NCI-H82 (cell line): ENCODE data around the gene RPS6KA4.
A peak's percentile ranks its signal among the peaks of the same experiment; 100 is the strongest.

Experiments used
- DNase-seq: peaks from one replicate; lab custom pipeline; 2025; lab: John Stamatoyannopoulos, UW

Gene RPS6KA4

DNA sequence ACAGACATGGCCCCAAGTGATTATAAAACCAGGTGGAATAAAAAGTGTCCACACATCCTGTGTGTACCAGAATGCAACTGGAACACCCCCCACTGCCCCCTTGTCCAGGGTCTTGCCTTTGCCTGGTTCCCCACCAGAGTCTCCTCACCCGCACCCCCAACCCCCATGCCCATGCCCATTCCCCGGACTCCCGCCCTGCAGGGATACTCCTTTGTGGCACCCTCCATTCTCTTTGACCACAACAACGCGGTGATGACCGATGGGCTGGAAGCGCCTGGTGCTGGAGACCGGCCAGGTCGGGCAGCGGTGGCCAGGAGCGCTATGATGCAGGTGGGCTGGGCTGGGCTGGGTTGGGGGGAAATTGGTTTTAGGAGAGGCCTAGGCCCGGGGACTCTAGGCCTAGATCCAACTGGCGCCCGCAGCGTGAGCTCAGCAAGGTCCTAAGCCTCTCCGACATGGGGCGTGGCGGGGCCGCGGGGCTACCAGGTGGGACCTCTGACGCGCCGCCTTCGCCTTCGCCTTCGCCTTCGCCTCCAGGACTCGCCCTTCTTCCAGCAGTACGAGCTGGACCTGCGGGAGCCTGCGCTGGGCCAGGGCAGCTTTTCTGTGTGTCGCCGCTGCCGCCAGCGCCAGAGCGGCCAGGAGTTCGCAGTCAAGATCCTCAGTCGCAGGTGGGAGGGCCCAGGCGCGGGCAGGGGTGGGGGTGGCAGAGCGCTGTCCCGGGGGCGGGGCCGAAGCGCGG lies 9.1 kb downstream of the RPS6KA4 start:
- no peak for DNase-seq

DNA sequence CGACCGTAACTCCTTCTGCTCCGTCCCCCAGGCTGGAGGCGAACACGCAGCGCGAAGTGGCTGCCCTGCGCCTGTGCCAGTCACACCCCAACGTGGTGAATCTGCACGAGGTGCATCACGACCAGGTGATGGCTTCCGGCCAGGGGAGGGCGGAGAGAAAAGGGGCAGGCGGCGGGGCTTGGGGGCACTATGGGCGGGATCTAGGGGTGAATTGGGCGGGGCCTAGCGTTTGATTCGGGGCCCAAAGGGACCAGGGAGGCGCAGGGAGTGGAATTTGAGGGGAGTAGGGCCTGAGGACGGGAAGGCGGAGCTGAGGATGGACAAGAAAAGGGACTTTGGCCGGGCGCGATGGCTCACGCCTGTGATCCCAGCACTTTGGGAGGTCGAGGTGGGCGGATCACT lies 9.7 kb downstream of the RPS6KA4 start:
- no peak for DNase-seq

DNA sequence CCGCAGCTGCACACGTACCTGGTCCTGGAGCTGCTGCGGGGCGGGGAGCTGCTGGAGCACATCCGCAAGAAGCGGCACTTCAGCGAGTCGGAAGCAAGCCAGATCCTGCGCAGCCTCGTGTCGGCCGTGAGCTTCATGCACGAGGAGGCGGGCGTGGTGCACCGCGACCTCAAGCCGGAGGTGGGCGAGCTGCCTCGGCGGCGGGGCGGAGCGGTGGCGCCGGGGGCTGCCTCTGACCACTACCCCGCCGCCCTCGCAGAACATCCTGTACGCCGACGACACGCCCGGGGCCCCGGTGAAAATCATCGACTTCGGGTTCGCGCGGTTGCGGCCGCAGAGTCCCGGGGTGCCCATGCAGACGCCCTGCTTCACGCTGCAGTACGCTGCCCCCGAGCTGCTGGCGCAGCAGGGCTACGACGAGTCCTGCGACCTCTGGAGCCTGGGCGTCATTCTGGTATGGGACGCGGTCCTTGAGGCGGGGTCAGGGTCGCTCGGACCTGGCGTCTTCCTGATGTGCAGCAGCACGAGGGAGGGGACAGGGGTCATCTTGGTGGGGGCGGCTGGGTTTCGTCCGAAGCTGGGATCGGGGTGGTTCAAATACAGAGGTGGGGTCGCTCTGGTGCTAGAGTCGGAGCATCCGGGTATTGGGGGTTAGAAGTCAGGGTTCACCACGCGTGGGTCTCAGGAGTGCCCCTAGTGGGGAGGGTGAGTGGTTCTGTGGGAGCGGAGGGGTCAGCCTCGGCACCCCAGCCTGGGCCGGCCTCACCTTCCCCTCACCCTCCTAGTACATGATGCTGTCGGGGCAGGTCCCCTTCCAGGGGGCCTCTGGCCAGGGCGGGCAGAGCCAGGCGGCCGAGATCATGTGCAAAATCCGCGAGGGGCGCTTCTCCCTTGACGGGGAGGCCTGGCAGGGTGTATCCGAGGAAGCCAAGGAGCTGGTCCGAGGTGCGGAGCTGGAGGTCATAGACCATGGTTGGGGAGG lies 10.8 kb downstream of the RPS6KA4 start:
- no peak for DNase-seq

DNA sequence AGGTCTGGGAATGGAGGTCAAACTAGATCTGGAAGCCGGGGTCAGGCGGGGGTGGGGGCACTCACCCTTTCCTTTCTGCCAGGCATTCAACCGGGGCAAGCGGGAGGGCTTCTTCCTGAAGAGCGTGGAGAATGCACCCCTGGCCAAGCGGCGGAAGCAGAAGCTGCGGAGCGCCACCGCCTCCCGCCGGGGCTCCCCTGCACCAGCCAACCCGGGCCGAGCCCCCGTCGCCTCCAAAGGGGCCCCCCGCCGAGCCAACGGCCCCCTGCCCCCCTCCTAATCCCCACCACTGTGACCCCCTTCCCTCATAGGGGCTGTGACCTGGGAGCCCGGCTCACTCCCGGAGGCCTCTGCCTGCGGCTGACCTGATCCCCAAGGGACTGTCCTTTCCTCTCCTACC lies 12.2 kb downstream of the RPS6KA4 start:
- DNase-seq: no peak

DNA sequence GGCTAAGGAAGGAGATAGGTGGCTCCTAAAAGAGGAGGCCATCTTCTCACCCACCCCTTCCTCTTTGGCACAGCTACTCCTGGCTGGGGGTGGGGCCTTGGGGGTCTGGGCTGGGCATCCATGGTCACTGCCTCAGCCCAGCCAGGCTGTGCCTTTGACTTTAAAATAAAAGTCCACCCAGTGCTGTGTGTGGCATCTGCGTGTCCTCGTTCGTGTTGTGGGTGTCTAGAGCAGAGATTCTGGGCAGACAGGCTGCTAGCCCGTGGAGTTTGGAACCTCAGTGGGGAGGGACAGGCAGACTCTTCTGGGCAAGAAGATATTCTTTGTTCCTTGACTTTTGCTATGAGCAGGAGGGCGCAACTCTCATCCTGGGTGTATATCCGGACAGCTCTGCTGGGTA lies 13.1 kb downstream of the RPS6KA4 start:
- no peak for DNase-seq

DNA sequence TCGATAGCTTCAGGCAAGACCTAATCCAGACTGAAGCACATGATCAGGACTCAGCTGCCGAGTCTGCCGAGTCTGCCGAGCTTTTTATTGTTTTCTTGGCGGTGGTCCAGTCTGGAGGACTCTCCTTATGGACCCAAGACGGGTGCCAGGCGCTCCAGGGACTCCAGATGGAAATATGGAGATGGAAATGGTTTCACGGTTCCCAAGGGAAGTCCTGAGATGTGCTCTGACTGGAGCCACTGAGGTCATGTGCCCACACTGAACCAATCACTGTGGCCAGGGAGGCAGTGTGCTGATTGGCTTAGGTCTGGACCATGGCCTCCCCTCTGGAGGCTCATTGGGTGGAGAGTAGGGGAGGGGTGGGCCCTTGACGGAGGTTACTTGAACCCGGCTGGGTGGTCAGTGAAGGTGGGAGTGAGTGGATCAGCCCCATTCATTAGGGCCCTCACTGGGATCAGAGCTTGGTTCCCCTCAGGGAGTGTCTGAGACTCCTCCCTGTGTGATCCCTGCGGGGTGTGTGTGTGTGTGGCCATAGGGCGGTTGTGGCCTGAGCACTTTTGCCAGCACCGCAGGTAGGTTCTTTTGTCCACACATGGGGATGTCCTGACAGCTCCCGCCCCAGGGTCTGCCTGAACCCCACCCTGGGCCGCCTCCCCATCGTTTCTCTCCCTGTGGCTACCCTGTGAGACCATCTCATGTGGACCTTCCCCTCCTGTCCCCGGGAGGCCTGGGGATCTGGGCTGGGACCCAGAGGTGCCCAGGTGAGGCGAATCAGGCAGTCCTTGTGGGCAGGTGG lies 14.0 kb downstream of the RPS6KA4 start:
- DNase-seq: peak; percentile 93

DNA sequence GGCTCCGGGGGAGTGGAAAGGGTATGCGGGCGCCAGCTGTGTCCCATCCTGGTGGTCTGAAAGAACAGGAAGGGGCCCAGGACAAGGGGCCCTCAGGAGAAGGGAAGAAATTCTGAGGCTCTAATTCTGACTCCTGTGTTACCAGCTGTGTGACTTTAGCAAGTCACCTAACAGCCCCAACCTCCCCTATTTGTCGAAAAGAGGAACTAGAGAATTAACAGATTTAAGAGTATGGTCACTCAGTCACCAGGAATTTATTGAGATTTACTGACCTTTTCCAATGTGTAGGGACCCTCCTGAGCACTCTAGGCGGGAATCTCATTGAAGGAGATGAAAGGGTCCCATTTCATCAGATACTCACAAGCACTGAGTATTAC lies 14.6 kb downstream of the RPS6KA4 start:
- DNase-seq: no peak

DNA sequence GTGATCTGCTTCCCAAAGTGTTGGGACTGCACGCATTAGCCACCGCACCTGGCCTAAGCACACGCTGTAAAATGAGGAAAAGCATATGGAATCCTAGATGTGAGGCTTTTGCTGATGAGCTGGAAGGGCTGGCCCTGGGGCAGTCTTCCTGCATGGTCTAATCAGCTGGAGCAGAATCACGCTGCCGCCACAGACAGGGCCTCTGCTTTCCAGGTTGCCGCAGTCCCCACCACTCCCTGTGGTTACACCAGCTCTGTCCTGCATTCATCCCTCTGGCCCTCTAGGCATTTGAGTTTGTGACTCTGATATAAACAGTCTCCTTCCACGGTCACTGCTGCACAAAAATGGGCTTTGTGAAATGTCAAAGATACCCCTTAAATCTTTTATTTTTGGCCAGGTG lies 17.1 kb downstream of the RPS6KA4 start:
- no peak for DNase-seq

DNA sequence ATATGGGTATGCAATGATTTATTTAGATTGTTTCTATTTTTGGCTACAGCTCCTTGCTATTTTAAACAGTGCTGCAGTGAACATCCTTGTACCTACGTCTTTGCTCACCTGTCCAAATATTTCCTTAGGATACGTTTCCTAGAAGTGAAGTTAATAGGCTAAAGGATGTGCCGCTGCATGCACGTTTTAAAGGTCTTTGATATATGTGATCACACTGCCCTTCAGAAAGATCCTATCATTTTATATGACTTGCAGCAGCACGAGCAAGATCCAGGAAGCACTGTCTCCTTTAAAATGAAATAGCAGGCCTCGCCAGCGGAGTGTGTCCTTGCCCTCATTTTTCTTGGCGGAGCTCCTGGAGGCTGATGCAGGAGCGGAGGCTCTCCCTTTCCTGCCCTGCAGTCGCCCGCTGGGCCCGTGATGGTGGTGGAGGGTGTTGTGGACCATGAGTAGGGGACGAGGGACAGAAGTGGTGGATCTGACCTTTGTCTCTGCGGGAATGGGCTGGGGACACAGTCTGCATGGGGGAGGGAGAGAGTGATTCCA lies 19.4 kb downstream of the RPS6KA4 start:
- no peak for DNase-seq

DNA sequence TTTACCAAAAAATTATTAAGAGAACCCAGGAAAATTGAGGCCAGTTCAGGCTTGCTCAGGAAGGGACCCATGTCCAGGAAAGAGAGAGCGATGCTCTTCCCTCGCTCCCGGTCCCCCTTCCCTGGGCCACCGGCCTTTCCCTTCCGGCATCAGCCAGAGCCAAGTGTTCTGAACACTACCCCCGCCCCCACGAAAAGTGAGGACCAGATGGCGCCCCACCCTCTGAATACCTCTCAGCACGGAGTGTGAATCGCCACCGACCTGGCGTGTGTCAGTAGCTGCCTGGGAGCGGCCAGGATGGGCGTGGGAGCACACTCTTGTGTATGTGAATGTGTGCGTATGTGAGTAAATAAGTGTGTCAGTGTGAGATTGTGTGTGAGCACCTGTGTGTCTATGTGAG lies 20.2 kb downstream of the RPS6KA4 start:
- no peak for DNase-seq

DNA sequence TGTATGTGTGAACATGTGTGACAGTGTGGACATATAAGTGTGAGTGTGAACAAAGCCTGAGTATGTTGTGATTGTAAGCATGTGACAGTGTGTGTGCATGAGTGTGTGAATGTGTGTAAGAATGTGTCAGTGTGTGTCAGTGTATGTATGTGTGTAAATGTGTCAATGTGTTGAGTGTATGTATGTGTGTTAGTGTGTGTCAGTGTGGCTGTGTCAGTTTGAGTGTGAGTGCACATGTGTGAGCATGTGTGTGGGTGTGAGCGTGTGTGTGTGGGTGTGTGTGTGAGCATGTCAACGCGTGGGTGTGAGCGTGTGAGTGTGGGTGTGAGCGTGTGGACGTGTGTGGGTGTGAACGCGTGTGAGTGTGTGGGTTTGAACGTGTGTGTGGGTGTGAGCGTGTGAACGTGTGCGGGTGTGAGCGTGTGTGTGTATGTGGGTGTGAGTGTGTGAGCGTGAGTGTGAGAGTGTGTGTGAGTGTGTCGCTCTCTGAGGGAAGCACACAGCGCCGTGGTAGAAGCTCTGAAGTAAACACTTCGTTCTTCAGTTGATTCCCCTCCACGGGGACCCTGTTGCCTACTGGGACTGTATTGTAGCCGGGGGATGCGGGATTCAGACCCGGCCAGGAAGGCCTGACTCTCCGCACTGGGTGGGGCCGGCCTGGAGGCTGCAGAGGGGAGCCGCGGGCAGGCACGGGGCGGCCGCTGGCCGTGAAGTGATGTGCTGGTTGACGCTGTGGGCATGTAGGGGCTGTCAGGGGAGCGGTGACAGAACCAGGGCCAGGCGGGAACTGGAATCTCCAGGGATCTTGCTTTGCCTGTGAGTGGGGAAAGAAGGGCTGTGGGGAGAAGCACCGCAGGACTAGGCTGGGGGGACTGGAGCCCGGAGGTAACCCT lies 21.1 kb downstream of the RPS6KA4 start:
- no peak for DNase-seq

DNA sequence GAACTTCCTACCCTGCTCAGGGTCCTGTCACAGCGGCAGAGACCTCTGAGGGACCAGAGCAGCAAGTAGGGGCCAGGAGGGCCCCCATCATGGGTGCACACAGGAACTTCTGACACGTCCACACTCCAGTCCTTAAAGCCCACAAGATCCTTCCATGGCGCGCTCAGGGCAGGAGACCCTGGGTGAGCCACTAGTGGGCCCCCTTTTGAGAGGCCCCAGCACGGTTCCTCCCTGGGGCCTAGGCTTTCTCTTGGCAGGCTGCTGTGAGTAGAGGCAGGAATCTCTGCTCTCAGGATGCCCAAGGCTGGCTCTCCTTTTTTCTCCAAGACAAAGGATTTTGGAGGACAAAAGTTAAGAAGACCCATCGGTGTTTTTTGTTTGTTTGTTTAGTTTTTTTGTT lies 22.4 kb downstream of the RPS6KA4 start:
- DNase-seq: no peak

DNA sequence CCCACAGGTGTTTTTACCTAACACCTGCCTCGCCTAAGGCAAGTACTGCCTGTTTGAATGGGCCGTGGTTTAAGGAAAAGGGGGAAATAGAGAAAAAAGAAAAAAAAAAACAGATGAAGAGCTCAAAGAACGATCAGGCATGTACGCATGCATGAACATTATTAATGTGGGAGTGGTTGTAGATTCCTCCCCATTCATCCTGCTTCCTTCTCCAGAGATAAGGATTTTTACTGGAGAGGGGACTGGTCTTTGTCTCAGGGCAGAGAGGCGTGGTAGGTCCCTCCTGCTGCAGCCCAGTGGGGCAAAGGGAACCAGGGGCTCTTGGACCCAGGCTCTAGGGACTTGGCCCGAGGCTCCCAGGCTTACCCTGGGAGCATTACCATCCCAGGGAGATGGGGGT lies 23.1 kb downstream of the RPS6KA4 start:
- DNase-seq: no peak

DNA sequence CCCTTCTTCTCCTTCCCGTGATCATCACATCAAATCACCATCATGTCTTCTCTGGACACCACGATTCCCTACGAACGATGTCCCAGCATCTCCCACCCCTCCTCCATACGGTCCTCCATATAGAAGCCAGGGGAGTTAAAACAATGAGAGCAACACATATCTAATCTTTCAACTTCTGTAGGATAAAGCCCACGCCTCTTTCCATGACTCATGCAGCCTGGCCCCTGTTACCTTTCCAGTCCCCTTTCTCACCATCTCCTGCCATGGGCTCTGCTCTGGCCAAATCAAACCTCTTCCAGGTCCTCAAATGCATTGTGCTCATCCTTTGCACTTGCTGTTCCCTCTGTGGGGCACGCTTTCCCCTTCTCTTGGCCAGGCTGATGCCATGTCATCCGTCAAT lies 23.6 kb downstream of the RPS6KA4 start:
- no peak for DNase-seq

DNA sequence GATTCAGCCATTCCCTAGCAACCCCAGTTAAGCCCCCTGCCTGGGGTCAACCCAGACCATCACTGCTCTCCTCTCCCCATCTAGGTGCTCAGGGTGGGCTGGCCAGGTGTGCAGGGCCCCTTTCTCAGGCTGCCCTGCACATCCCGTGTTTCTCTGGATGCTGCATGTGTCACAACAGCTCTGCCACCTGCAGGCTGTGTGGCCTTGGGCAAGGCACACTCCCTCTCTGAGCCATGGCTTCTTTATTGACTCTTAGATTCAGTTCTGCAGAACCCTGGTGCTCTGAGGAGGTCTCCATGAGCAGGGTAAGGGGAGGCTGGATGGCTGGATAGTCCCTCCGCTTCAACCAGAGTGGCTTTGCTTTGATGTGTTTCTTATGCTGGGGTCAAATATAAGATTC lies 24.6 kb downstream of the RPS6KA4 start:
- no peak for DNase-seq

DNA sequence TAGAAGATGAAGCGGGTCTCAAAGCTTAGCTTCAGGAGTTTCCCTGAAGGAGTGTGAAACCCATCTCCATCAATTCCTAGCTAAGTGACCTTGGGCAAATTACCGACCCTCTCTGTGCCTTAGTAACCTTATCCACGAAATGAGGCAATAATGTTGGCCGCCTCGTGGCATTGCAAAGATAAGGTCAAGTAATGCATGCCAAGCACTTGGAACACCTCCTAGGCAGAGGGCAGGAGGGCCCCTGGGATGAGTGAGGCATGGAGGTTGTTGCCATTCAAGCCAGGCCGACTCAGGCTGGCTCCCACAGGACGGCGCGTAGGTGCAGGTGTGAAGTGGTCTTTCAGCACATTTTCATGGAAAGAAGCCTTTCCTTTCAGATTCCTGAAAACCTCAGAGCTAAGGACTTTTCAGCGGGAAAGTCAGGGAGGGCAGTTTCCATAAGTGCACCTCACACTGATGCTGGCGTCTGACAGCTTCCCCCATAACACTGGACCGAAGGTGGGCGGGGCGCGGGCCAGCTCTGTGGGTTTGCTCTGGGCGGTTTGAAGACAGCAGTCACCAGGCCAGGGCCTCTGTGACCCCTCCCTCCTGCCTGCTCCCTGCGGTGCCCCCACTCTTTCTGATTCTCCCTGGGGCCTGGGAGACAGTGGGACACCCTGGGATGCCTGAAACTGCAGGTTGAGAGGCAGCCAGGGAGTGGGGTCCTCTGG lies 25.2 kb downstream of the RPS6KA4 start:
- DNase-seq: no peak

DNA sequence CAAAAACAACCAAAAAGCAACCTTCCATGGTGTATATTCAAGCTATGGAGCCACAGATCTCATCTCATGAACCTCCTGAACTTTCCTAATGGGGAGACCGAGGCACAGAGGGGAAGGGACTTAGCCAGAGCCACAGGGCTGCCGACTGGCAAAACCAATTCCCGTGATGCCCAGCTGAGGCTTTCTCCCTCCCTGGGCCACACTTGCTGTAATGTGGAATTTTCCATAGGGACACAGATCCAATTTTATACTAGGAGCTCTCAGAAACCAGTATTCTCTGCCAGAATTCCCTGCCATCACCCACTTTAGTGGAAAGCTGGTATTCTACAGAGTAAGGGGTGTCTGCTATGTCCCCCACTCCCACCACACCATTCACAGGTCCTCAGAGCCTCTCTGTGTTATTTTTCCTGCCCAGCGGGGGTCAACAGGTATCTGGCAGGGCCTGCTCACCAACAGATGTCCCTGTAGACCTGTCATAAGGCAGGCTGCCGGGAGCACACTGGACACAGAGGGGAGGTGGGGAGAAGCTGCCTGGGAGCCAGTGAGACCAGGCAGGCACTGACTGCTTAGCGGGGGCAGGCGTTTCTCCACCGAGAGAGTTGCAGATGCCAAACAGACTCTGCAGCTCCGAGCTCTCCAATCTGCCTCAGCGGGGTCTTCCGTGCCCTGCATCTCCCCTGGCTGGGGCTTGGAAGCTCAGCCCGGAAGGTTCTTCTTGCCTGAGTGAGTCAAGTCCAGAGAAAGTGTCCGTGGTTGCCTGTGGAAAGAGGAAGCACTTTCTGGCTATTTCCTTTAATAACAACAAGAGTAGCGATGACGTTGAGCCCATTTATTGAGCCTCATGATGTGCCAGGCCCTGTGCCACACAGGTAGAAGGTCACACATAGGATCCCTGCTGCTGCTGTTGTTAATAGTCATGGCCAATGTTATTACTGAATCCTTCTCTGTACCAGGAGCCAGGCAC lies 26.3 kb downstream of the RPS6KA4 start:
- DNase-seq: no peak

DNA sequence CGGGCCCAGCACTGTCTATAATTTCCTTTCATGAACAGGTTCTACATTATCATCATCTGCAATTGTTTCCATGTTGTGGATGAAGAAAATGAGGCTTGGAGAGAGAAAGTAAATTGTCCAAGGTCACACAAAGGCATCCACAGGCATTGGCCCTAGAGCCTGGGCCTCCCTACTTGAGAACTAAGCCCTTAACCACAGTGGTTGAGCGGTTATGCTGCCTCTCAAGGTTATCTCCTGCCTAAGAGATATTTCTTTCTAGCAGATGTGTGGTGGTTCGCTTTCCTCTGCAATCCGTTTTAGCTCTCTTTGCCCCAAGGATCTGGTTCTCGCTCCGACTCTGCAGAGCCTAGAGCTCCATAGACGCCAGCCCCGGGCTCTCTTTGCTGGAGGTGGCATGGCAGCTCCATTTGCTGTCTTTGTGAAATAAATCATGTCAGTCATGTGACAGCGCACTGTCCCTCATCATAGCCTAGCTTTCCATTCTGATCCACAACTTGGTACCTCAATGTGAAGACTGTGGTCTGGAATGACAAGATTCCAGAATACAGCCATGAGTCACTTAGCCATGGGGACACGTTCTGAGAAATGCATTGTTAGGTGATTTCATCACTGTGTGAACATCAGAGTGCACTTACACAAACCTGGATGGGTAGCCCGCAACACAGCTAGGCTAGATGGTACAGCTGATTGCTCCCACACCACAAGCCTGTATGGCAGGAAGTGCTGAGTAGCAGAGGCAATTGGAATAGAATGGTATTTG lies 27.2 kb downstream of the RPS6KA4 start:
- no peak for DNase-seq

DNA sequence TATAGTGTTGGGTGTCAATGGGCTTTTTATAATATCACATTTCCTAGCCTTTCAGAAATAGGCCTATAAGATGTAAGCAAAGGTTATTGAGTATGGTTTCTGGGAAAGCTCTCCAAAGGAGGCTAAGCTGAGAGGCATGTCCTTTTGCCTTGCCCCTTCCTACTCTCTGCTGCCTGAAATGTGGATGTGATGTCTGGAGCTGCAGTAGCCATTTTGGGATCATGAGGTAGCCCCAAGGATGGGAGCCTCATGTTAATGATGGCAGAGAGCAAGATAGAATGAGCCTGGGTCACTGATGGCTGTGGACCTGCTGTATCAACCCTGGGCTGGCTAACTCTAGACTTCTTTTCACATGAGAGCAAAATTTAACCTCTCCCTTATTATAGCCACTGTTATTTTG lies 29.0 kb downstream of the RPS6KA4 start:
- DNase-seq: no peak
